Occipital lobe (tissue), 2 donors: Measurements from ENCODE around the gene CLK4. TPM values are rescaled to one million over a fixed set of nuclear protein-coding genes. Genes with fewer than 3 reads are reported as not detected.
"Not testable (repeated sequence)": the region's sequence is repeated elsewhere in the genome, so short reads cannot be mapped to it uniquely, and the experiment has no call there.

ENCODE experiments used
- DNase-seq: peaks from one replicate; lab custom pipeline; 2025; lab: John Stamatoyannopoulos, UW
- total RNA-seq: library from RNA; depleted of rRNA; stranded (reverse); fragments of >200 nt; gene quantifications from one replicate; pipeline ENCODE4 v1.2.3, GENCODE V29; 2014

CLK4 gene
- total RNA-seq, 1 donor from 2014 or later: 72.4 TPM

GRCh38 chr5:178587763-178588611 is 38.9 kb downstream of the CLK4 start:
- DNase-seq: no peak

- DNase-seq: no peak
Measured at GRCh38 chr5:178586396-178586795, 40.5 kb downstream of the CLK4 start.

GRCh38 chr5:178585421-178585820 is 41.4 kb downstream of the CLK4 start:
- not testable (repeated sequence) for DNase-seq

GRCh38 chr5:178583279-178583678 is 43.6 kb downstream of the CLK4 start:
- no peak for DNase-seq

GRCh38 chr5:178582291-178582690 is 44.6 kb downstream of the CLK4 start:
- DNase-seq: no peak

GRCh38 chr5:178581621-178582020 is 45.2 kb downstream of the CLK4 start:
- no peak for DNase-seq

- DNase-seq: no peak
Measured at GRCh38 chr5:178580271-178580955, 46.4 kb downstream of the CLK4 start.

GRCh38 chr5:178577944-178578343 is 48.9 kb downstream of the CLK4 start:
- no peak for DNase-seq

GRCh38 chr5:178577376-178577839 is 49.4 kb downstream of the CLK4 start:
- DNase-seq: no peak

GRCh38 chr5:178576591-178577351 is 50.1 kb downstream of the CLK4 start:
- no peak for DNase-seq

GRCh38 chr5:178573216-178573615 is 53.6 kb downstream of the CLK4 start:
- no peak for DNase-seq

- DNase-seq: no peak
Measured at GRCh38 chr5:178572617-178573016, 54.2 kb downstream of the CLK4 start.

- DNase-seq: no peak
Measured at GRCh38 chr5:178569485-178569884, 57.4 kb downstream of the CLK4 start.

GRCh38 chr5:178564811-178565550 is 61.9 kb downstream of the CLK4 start:
- no peak for DNase-seq

GRCh38 chr5:178564397-178564796 is 62.5 kb downstream of the CLK4 start:
- DNase-seq: no peak

GRCh38 chr5:178563621-178564020 is 63.2 kb downstream of the CLK4 start:
- no peak for DNase-seq

- DNase-seq: no peak
Measured at GRCh38 chr5:178561746-178562264, 65.0 kb downstream of the CLK4 start.

GRCh38 chr5:178560911-178561310 is 65.9 kb downstream of the CLK4 start:
- DNase-seq: no peak

GRCh38 chr5:178557416-178557815 is 69.4 kb downstream of the CLK4 start:
- no peak for DNase-seq

GRCh38 chr5:178555771-178556211 is 71.1 kb downstream of the CLK4 start:
- DNase-seq: no peak

- no peak for DNase-seq
Measured at GRCh38 chr5:178555005-178555404, 71.8 kb downstream of the CLK4 start.
